ENCODE results near the gene USP48. TPM values are rescaled to one million over a fixed set of nuclear protein-coding genes. Genes with fewer than 3 reads are reported as not detected.

USP48 gene
- total and polyA plus RNA-seq, 12 donors: 35.9 to 156 (median 86.4) TPM

- peak in 6 of 7 donors; percentile 80 to 84 (median 82) for DNase-seq
- H3K4me3 ChIP-seq: no peak overlapping the region
- no peaks in the 10 kb centered on the region for H3K27me3 ChIP-seq
- peaks cover 33 to 63% of the 10 kb centered on the region in 2 donors for H3K4me1 ChIP-seq (replicated peaks in 1 of 2)
- TF ChIP-seq POLR2A (IDR thresholded peaks at IDR 0.05) (no peak), CTCF (IDR thresholded peaks at IDR 0.05) (no peak)
- intact Hi-C loops (cut with DNase I): no loop called here
- 33 to 55% (median 40%) methylated on average over 1 to 8 of the region's 8 CpGs for WGBS, 4 donors
- H3K27ac ChIP-seq: peak overlapping the region in 4 of 5 donors; percentile 22 to 90 (median 62)
- H3K36me3 ChIP-seq (replicated peaks in 1 of 2): no peaks in the 10 kb centered on the region
- no peaks in the 10 kb centered on the region for H3K9me3 ChIP-seq (replicated peaks in 1 of 3)
Measured at GRCh38 chr1:21665711-21666575, 117.0 kb downstream of the USP48 start.

GRCh38 chr1:21664806-21665588 is 118.0 kb downstream of the USP48 start:
- DNase-seq: peak in 3 of 7 donors; percentile 23 to 48 (median 24)
- Histone ChIP-seq H3K9me3 (replicated peaks in 1 of 3) (no peaks in the 10 kb centered on the region), H3K27me3 (no peaks in the 10 kb centered on the region), H3K4me1 (replicated peaks in 1 of 2) (peaks cover 30 to 59% of the 10 kb centered on the region in 2 donors), H3K36me3 (replicated peaks in 1 of 2) (no peaks in the 10 kb centered on the region), H3K27ac (peak overlapping the region in 4 of 5 donors; percentile 22 to 90 (median 62)), H3K4me3 (no peak overlapping the region)
- intact Hi-C loops (cut with DNase I): no loop called here
- TF ChIP-seq POLR2A (IDR thresholded peaks at IDR 0.05): no peak
- TF ChIP-seq CTCF (IDR thresholded peaks at IDR 0.05): no peak
- WGBS, 4 donors: 61 to 71% (median 69%) methylated on average over 10 of the region's 10 CpGs

GRCh38 chr1:21663951-21664805 is 118.8 kb downstream of the USP48 start:
- intact Hi-C loops (cut with DNase I): no loop called here

More at GRCh38 chr1:21663951-21664805, 118.8 kb downstream of the USP48 start:
- no peaks in the 10 kb centered on the region for H3K27me3 ChIP-seq
- H3K4me1 ChIP-seq (replicated peaks in 1 of 2): peaks cover 22 to 58% of the 10 kb centered on the region in 2 donors
- TF ChIP-seq CTCF (IDR thresholded peaks at IDR 0.05) (no peak), POLR2A (IDR thresholded peaks at IDR 0.05) (peak in 1 of 2 donors; percentile 4)
- no peak overlapping the region for H3K4me3 ChIP-seq
- DNase-seq: peak in 6 of 7 donors; percentile 64 to 84 (median 76)
- no peaks in the 10 kb centered on the region for H3K36me3 ChIP-seq (replicated peaks in 1 of 2)
- no peaks in the 10 kb centered on the region for H3K9me3 ChIP-seq (replicated peaks in 1 of 3)
- WGBS, 4 donors: 51 to 72% (median 55%) methylated on average over 11 to 16 of the region's 16 CpGs
- H3K27ac ChIP-seq: peak overlapping the region; percentile 46 to 90 (median 63)

All from adrenal gland (tissue), 12 donors.